Measurements from ENCODE around the gene CCDC102B.

CCDC102B gene

GRCh38 chr18:68797871-68798270 lies at the start of gene CCDC102B:
CCDC102B (plus strand) TSS chr18:68798080; CDS start chr18:68836764, 38,684 bp downstream.
- H3K9ac ChIP-seq (ENCODE audit: low read length) = no peak within 1 kb of the TSS
- H3K36me3 ChIP-seq (ENCODE audit: control insufficient read depth, insufficient read depth, low read length) = no peaks in the 10 kb centered on the region
- no peak within 1 kb of the TSS for H3K4me3 ChIP-seq (ENCODE audit: low read depth, low read length)
- H3K27ac ChIP-seq (ENCODE audit: low read depth, low read length) = 0 out of 2 replicates have a peak within 1 kb of the TSS, but pooled peaks have one; percentile 19
- H3K9me3 ChIP-seq (ENCODE audit: control insufficient read depth, insufficient read depth, low read depth, low read length) = no peaks in the 10 kb centered on the region
- H3K27me3 ChIP-seq (ENCODE audit: control insufficient read depth, insufficient read depth, low read length) = no peaks in the 10 kb centered on the region
- peaks cover 11% of the 10 kb centered on the region for H3K4me1 ChIP-seq (ENCODE audit: control insufficient read depth, insufficient read depth, low read length)

DNA sequence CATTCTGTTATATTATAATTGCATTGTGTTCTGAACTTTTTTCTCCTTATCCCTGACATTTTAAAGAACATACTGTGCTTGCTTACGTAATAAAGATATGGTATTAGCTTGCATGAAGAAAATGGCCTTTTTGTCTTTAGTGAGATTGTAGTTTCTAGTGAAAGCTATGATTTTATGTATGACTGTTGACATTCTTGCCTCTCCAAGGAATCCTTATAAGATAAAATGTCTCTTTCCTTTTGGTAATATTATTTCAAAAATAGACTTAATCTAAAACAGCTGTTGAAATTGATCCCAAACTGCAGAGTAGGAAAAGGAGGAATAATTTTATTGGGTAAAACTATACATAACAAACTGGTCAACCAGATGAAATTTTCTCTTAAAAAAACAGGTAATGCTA lies 40.8 kb upstream of the CCDC102B start:
- Histone ChIP-seq H3K27ac (ENCODE audit: low read depth, low read length) (no peak overlapping the region), H3K27me3 (ENCODE audit: control insufficient read depth, insufficient read depth, low read length) (no peaks in the 10 kb centered on the region), H3K9ac (ENCODE audit: low read length) (no peak overlapping the region), H3K36me3 (ENCODE audit: control insufficient read depth, insufficient read depth, low read length) (no peaks in the 10 kb centered on the region), H3K4me1 (ENCODE audit: control insufficient read depth, insufficient read depth, low read length) (no peaks in the 10 kb centered on the region), H3K9me3 (ENCODE audit: control insufficient read depth, insufficient read depth, low read depth, low read length) (peaks cover 7% of the 10 kb centered on the region), H3K4me3 (ENCODE audit: low read depth, low read length) (no peak overlapping the region)

- Histone ChIP-seq H3K36me3 (ENCODE audit: control insufficient read depth, insufficient read depth, low read length) (no peaks in the 10 kb centered on the region), H3K27me3 (ENCODE audit: control insufficient read depth, insufficient read depth, low read length) (no peaks in the 10 kb centered on the region), H3K9me3 (ENCODE audit: control insufficient read depth, insufficient read depth, low read depth, low read length) (peaks cover 7% of the 10 kb centered on the region), H3K27ac (ENCODE audit: low read depth, low read length) (no peak overlapping the region), H3K9ac (ENCODE audit: low read length) (no peak overlapping the region), H3K4me3 (ENCODE audit: low read depth, low read length) (no peak overlapping the region), H3K4me1 (ENCODE audit: control insufficient read depth, insufficient read depth, low read length) (no peaks in the 10 kb centered on the region)
These were observed 38.6 kb upstream of the CCDC102B start for GRCh38 chr18:68759308-68759707.

- Histone ChIP-seq H3K36me3 (ENCODE audit: control insufficient read depth, insufficient read depth, low read length) (no peaks in the 10 kb centered on the region), H3K4me3 (ENCODE audit: low read depth, low read length) (no peak overlapping the region), H3K4me1 (ENCODE audit: control insufficient read depth, insufficient read depth, low read length) (no peaks in the 10 kb centered on the region), H3K27ac (ENCODE audit: low read depth, low read length) (no peak overlapping the region), H3K9me3 (ENCODE audit: control insufficient read depth, insufficient read depth, low read depth, low read length) (peaks cover 7% of the 10 kb centered on the region), H3K9ac (ENCODE audit: low read length) (no peak overlapping the region), H3K27me3 (ENCODE audit: control insufficient read depth, insufficient read depth, low read length) (no peaks in the 10 kb centered on the region)
These were observed 34.8 kb upstream of the CCDC102B start for GRCh38 chr18:68763083-68763482.

GRCh38 chr18:68764016-68764415 lies 33.9 kb upstream of the CCDC102B start:
- H3K9me3 ChIP-seq (ENCODE audit: control insufficient read depth, insufficient read depth, low read depth, low read length) = peaks cover 7% of the 10 kb centered on the region
- no peaks in the 10 kb centered on the region for H3K4me1 ChIP-seq (ENCODE audit: control insufficient read depth, insufficient read depth, low read length)
- H3K36me3 ChIP-seq (ENCODE audit: control insufficient read depth, insufficient read depth, low read length) = no peaks in the 10 kb centered on the region
- H3K4me3 ChIP-seq (ENCODE audit: low read depth, low read length) = no peak overlapping the region
- H3K27ac ChIP-seq (ENCODE audit: low read depth, low read length) = no peak overlapping the region
- no peak overlapping the region for H3K9ac ChIP-seq (ENCODE audit: low read length)
- H3K27me3 ChIP-seq (ENCODE audit: control insufficient read depth, insufficient read depth, low read length) = no peaks in the 10 kb centered on the region

GRCh38 chr18:68766433-68766832 lies 31.4 kb upstream of the CCDC102B start:
- Histone ChIP-seq H3K27me3 (ENCODE audit: control insufficient read depth, insufficient read depth, low read length) (no peaks in the 10 kb centered on the region), H3K27ac (ENCODE audit: low read depth, low read length) (no peak overlapping the region), H3K36me3 (ENCODE audit: control insufficient read depth, insufficient read depth, low read length) (no peaks in the 10 kb centered on the region), H3K4me3 (ENCODE audit: low read depth, low read length) (no peak overlapping the region), H3K9me3 (ENCODE audit: control insufficient read depth, insufficient read depth, low read depth, low read length) (no peaks in the 10 kb centered on the region), H3K4me1 (ENCODE audit: control insufficient read depth, insufficient read depth, low read length) (no peaks in the 10 kb centered on the region), H3K9ac (ENCODE audit: low read length) (no peak overlapping the region)

DNA sequence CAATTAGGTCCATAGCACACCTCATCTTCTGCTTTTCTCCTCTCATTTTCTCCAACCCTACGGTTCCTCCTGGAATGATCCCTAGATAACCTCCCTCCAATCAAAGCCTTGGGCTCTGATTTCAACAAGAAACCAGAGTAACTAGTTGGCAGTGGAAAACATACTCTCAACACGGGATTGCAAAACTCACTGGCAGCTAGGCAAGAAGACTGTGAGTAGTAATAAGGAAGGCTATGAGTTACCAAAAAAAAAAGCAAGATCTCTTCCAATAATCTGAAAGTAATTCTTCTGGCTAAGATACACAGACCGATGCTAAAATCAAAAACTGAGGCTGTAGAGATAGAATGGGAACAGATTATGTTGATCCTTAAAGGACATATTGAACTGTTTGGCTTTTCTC lies 28.4 kb upstream of the CCDC102B start:
- Histone ChIP-seq H3K9ac (ENCODE audit: low read length) (no peak overlapping the region), H3K4me3 (ENCODE audit: low read depth, low read length) (no peak overlapping the region), H3K27me3 (ENCODE audit: control insufficient read depth, insufficient read depth, low read length) (no peaks in the 10 kb centered on the region), H3K36me3 (ENCODE audit: control insufficient read depth, insufficient read depth, low read length) (no peaks in the 10 kb centered on the region), H3K27ac (ENCODE audit: low read depth, low read length) (no peak overlapping the region), H3K9me3 (ENCODE audit: control insufficient read depth, insufficient read depth, low read depth, low read length) (no peaks in the 10 kb centered on the region), H3K4me1 (ENCODE audit: control insufficient read depth, insufficient read depth, low read length) (no peaks in the 10 kb centered on the region)

DNA sequence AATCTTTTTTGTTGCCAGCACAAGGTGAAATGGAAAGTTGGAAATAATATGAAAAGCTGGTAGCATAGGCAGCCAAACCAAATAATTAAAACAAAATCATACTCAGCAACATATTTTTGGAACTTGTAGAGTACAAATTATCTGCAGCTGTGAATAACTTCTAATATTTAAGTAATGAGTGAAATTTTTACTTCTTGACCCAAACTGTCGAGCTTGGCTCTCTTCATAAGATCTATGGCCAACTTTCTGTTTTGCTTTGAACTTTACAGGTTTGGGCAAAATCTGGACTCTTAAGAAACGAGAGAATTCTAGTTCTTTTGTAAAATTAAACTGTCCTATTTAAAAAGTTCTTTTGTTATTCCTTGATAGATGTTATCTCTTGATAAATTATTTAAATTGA lies 25.6 kb upstream of the CCDC102B start:
- H3K36me3 ChIP-seq (ENCODE audit: control insufficient read depth, insufficient read depth, low read length) = no peaks in the 10 kb centered on the region
- no peaks in the 10 kb centered on the region for H3K4me1 ChIP-seq (ENCODE audit: control insufficient read depth, insufficient read depth, low read length)
- H3K27me3 ChIP-seq (ENCODE audit: control insufficient read depth, insufficient read depth, low read length) = no peaks in the 10 kb centered on the region
- H3K9me3 ChIP-seq (ENCODE audit: control insufficient read depth, insufficient read depth, low read depth, low read length) = no peaks in the 10 kb centered on the region
- H3K4me3 ChIP-seq (ENCODE audit: low read depth, low read length) = no peak overlapping the region
- H3K9ac ChIP-seq (ENCODE audit: low read length) = no peak overlapping the region
- H3K27ac ChIP-seq (ENCODE audit: low read depth, low read length) = no peak overlapping the region

- H3K4me1 ChIP-seq (ENCODE audit: control insufficient read depth, insufficient read depth, low read length) = no peaks in the 10 kb centered on the region
- no peak overlapping the region for H3K9ac ChIP-seq (ENCODE audit: low read length)
- no peaks in the 10 kb centered on the region for H3K27me3 ChIP-seq (ENCODE audit: control insufficient read depth, insufficient read depth, low read length)
- no peaks in the 10 kb centered on the region for H3K9me3 ChIP-seq (ENCODE audit: control insufficient read depth, insufficient read depth, low read depth, low read length)
- H3K27ac ChIP-seq (ENCODE audit: low read depth, low read length) = no peak overlapping the region
- H3K36me3 ChIP-seq (ENCODE audit: control insufficient read depth, insufficient read depth, low read length) = no peaks in the 10 kb centered on the region
- no peak overlapping the region for H3K4me3 ChIP-seq (ENCODE audit: low read depth, low read length)
These were observed 19.5 kb upstream of the CCDC102B start for GRCh38 chr18:68778280-68778886.

- no peak overlapping the region for H3K27ac ChIP-seq (ENCODE audit: low read depth, low read length)
- no peaks in the 10 kb centered on the region for H3K27me3 ChIP-seq (ENCODE audit: control insufficient read depth, insufficient read depth, low read length)
- H3K9me3 ChIP-seq (ENCODE audit: control insufficient read depth, insufficient read depth, low read depth, low read length) = no peaks in the 10 kb centered on the region
- H3K4me1 ChIP-seq (ENCODE audit: control insufficient read depth, insufficient read depth, low read length) = no peaks in the 10 kb centered on the region
- H3K4me3 ChIP-seq (ENCODE audit: low read depth, low read length) = no peak overlapping the region
- H3K36me3 ChIP-seq (ENCODE audit: control insufficient read depth, insufficient read depth, low read length) = no peaks in the 10 kb centered on the region
- H3K9ac ChIP-seq (ENCODE audit: low read length) = no peak overlapping the region
These were observed 18.7 kb upstream of the CCDC102B start for GRCh38 chr18:68779169-68779568.

GRCh38 chr18:68780802-68781635 lies 16.9 kb upstream of the CCDC102B start:
- Histone ChIP-seq H3K9me3 (ENCODE audit: control insufficient read depth, insufficient read depth, low read depth, low read length) (no peaks in the 10 kb centered on the region), H3K4me3 (ENCODE audit: low read depth, low read length) (no peak overlapping the region), H3K4me1 (ENCODE audit: control insufficient read depth, insufficient read depth, low read length) (no peaks in the 10 kb centered on the region), H3K27me3 (ENCODE audit: control insufficient read depth, insufficient read depth, low read length) (no peaks in the 10 kb centered on the region), H3K36me3 (ENCODE audit: control insufficient read depth, insufficient read depth, low read length) (no peaks in the 10 kb centered on the region), H3K27ac (ENCODE audit: low read depth, low read length) (no peak overlapping the region), H3K9ac (ENCODE audit: low read length) (no peak overlapping the region)

All from HUES6 (cell line).